A549 (cell line): ENCODE results near the gene FAM89A. TPM values are rescaled to one million over a fixed set of nuclear protein-coding genes. Genes with fewer than 3 reads are reported as not detected.

Experiments
- ATAC-seq, 2 experiments: fragments of 200-7000 bp in 1 of 2; fragments of >200 bp in 1 of 2; cut with Nextera tagmentation in 1 of 2; cut with Tn5 transposase in 1 of 2; 3 replicates each; pipeline versions ENCODE4 v1.8.0 to v1.9.1; 2018 to 2020; ENCODE audit warnings: mild to moderate bottlenecking in 1 of 2, moderate library complexity in 1 of 2
- CTCF ChIA-PET: fragments of 300-600 bp; sonication (Branson Sonifier 250); formaldehyde crosslinking; extraction: SDS; loops from one replicate; lab custom pipeline; 2021; ENCODE audit warnings: antibody characterized with exemption, inconsistent platforms; lab: Yijun Ruan, JAX
- POLR2A ChIA-PET: fragments of 350-600 bp; formaldehyde crosslinking; extraction: SDS; loops from one replicate; lab custom pipeline; 2021; ENCODE audit warnings: antibody characterized with exemption, inconsistent platforms; lab: Yijun Ruan, JAX
- DNase-seq, 2 experiments: peaks; one replicate each; pipeline versions ENCODE4 v3.0.0 to v3.0.0-alpha.2; 2011 to 2016; ENCODE audit warnings: low read depth in 1 of 2, low spot score in 1 of 2
- FAIRE-seq: peaks from 2 replicates; lab custom pipeline; 2011; peaks lifted over from hg19 to GRCh38; lab: Jason Lieb, UNC
- H3K27ac ChIP-seq, 2 experiments: fragments of >200 bp; sonication (Bioruptor Twin); formaldehyde crosslinking; 3 replicates each; pipeline ENCODE4 v1.5.1; 2016 to 2017
- H3K4me1 ChIP-seq: fragments of >200 bp; sonication (Bioruptor Twin); formaldehyde crosslinking; 3 replicates; pipeline ENCODE4 v1.6.1; 2016
- H3K4me2 ChIP-seq: fragments of >200 bp; sonication (Bioruptor Twin); formaldehyde crosslinking; 3 replicates; pipeline ENCODE4 v1.6.1; 2016
- H3K4me3 ChIP-seq: fragments of >200 bp; sonication (Bioruptor Twin); formaldehyde crosslinking; 3 replicates; pipeline ENCODE4 v1.5.1; 2016
- H3K9me3 ChIP-seq: fragments of >200 bp; sonication (Bioruptor Twin); formaldehyde crosslinking; 3 replicates; pipeline ENCODE4 v1.6.1; 2016
- BHLHE40 ChIP-seq: IDR thresholded peaks from 2 replicates; pipeline ENCODE4 v1.6.1; 2012; ENCODE audit warnings: low read depth, low read length, inconsistent platforms
- CBX2 ChIP-seq: fragments of 200-600 bp; sonication (generic); IDR thresholded peaks from 2 replicates; pipeline ENCODE4 v1.6.1; 2016; ENCODE audit warnings: low read depth, mild to moderate bottlenecking, borderline replicate concordance
- CBX8 ChIP-seq: fragments of 200-600 bp; sonication (generic); IDR thresholded peaks from 2 replicates; pipeline ENCODE4 v1.6.1; 2016
- CHD2 ChIP-seq: fragments of 150-350 bp; IDR thresholded peaks from 2 replicates; pipeline ENCODE4 v1.6.1; 2014; ENCODE audit warnings: low read length; ENCODE audit not compliant: partially characterized antibody
- CHD4 ChIP-seq: fragments of 200-600 bp; sonication (generic); IDR thresholded peaks from 2 replicates; pipeline ENCODE4 v1.6.1; 2016; ENCODE audit warnings: antibody characterized with exemption, mild to moderate bottlenecking, borderline replicate concordance
- EP300 ChIP-seq, 2 experiments: fragments of >200 bp; sonication (Bioruptor Twin); formaldehyde crosslinking; IDR thresholded peaks; 2 replicates in 1 of 2; 3 replicates in 1 of 2; pipeline ENCODE4 v1.6.1; 2016 to 2017
- FOSB ChIP-seq: fragments of 250-450 bp; sonication (Bioruptor Pico); IDR thresholded peaks from 2 replicates; pipeline ENCODE4 v1.5.0; 2020; ENCODE audit warnings: mild to moderate bottlenecking, moderate library complexity
- MAFK ChIP-seq: fragments of 450-650 bp; IDR thresholded peaks from 2 replicates; pipeline ENCODE4 v1.6.1; 2014; ENCODE audit not compliant: partially characterized antibody
- MAZ ChIP-seq: fragments of 150-350 bp; IDR thresholded peaks from 2 replicates; pipeline ENCODE4 v1.6.1; 2014; ENCODE audit warnings: antibody characterized with exemption, low read depth, low read length, borderline replicate concordance
- NFE2L2 ChIP-seq: fragments of 150-350 bp; conservative IDR thresholded peaks from 2 replicates; pipeline ENCODE4 v1.6.1; 2014; ENCODE audit warnings: low read length
- PHF8 ChIP-seq: fragments of 200-600 bp; sonication (generic); IDR thresholded peaks from 2 replicates; pipeline ENCODE4 v1.6.1; 2016; ENCODE audit warnings: low read depth, mild to moderate bottlenecking, antibody characterized with exemption, moderate library complexity, borderline replicate concordance
- RNF2 ChIP-seq: fragments of 200-600 bp; sonication (generic); IDR thresholded peaks from 2 replicates; pipeline ENCODE4 v1.6.1; 2016; ENCODE audit warnings: low read depth, mild to moderate bottlenecking, antibody characterized with exemption, moderate library complexity, borderline replicate concordance
- SMC3 ChIP-seq: fragments of >200 bp; sonication (Bioruptor Twin); formaldehyde crosslinking; IDR thresholded peaks from 3 replicates; pipeline ENCODE4 v1.6.1; 2018; ENCODE audit warnings: inconsistent platforms
- SREBF2 ChIP-seq: fragments of 450-650 bp; IDR thresholded peaks from 2 replicates; pipeline ENCODE4 v1.6.1; 2014; ENCODE audit warnings: mild to moderate bottlenecking, moderate library complexity
- ZC3H11A ChIP-seq: fragments of 450-650 bp; IDR thresholded peaks from 2 replicates; pipeline ENCODE4 v1.6.1; 2014; ENCODE audit warnings: antibody characterized with exemption, mild to moderate bottlenecking
- WGBS: methylation state at CpG from one replicate; pipeline ENCODE4 v1.1.6; 2017; ENCODE audit errors: missing lambda C conversion rate; 5-methylcytosine and 5-hydroxymethylcytosine counted together
- polyA plus RNA-seq, 4 experiments: library from polyadenylated mRNA; depleted of rRNA in 3 of 4; stranded (reverse); fragments of >200 nt; fragmentation: RNase III in 1 of 4; extraction: RNeasy Plus Mini Kit Qiagen cat#74134 plus additional on column Dnase treatment in 1 of 4; gene quantifications; 2 replicates in 3 of 4; 3 replicates in 1 of 4; pipeline ENCODE4 v1.2.3, GENCODE V29; 2011 to 2017
- TF ChIP-seq, protein P1 (sequence below): fragments of 450-650 bp; IDR thresholded peaks from 2 replicates; pipeline ENCODE4 v1.6.1; 2014; ENCODE audit warnings: antibody characterized with exemption
- TF ChIP-seq, protein P2 (sequence below): fragments of 200-600 bp; sonication (generic); IDR thresholded peaks from 2 replicates; pipeline ENCODE4 v1.6.1; 2016; ENCODE audit warnings: antibody characterized with exemption, mild to moderate bottlenecking, moderate library complexity
- TF ChIP-seq, protein P3 (sequence below): fragments of >200 bp; sonication (Bioruptor Twin); formaldehyde crosslinking; IDR thresholded peaks from 3 replicates; pipeline ENCODE4 v1.6.1; 2016
- TF ChIP-seq, protein P4 (sequence below): fragments of >200 bp; sonication (Bioruptor Twin); formaldehyde crosslinking; IDR thresholded peaks from 2 replicates; pipeline ENCODE4 v1.6.1; 2016
- TF ChIP-seq, protein P5 (sequence below): fragments of 250-450 bp; sonication (Bioruptor Pico); IDR thresholded peaks from 2 replicates; pipeline ENCODE4 v1.5.0; 2020; ENCODE audit warnings: low read depth, mild to moderate bottlenecking, moderate library complexity

FAM89A gene
- polyA plus RNA-seq, 2 of the 4 experiments (the other 2 are of a cell fraction): 13.3 to 25.3 TPM

DNA sequence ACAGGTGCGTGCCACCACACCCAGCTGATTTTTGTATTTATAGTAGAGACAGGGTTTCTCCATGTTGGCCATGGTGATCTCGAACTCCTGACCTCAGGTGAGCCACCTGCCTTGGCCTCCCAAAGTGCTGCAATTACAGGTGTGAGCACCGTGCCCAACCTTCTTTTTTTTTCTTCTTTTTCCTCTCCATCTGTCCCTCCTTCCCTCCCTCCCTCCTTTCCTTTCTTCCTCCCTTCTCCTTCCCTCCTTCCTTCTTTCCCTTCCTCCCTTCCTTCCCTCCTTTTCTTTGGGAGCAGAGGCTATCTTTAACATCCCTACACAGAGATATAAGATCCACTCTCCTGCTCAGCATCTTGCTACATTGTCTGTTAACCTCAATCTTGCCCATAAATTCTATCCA, 24.4 kb upstream of the FAM89A start:
- ATAC-seq: no peak

DNA sequence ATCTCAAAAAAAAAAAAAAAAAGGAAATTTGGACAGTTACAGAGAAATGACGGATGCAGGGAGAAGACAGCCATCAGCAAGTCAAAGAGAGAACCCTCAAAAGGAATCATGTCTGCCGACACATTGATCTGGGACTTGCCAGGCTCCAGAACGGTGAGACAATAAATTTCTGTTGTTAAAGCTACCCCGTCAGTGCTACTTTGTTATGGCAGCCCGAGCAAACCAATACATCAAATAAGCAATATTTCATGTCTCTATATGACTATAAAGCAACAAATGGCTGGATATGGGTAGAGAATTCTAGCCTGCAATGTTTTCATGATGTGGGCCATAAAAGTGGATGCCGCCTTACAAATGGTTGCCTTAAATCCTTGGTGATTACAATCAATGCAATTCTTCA, 23.3 kb upstream of the FAM89A start:
- H3K27ac ChIP-seq: no peak overlapping the region
- H3K4me2 ChIP-seq: no peak overlapping the region
- no peak for FAIRE-seq
- no peak for DNase-seq
- WGBS: 94% methylated on average over 6 of the region's 6 CpGs
- ChIA-PET CTCF (interaction anchor here (1.2 kb wide), 1 partner anchor 18 kb away, joined by 4 read pairs; no protein-coding TSS in a partner anchor), POLR2A (no interaction called here)
- H3K9me3 ChIP-seq: no peaks in the 10 kb centered on the region
- peaks cover 23% of the 10 kb centered on the region for H3K4me1 ChIP-seq
- TF ChIP-seq MAZ (no peak), SMC3 (no peak), EP300 (IDR thresholded peaks at IDR 0.05) (no peak), PHF8 (no peak)
- TF ChIP-seq, protein P1, sequence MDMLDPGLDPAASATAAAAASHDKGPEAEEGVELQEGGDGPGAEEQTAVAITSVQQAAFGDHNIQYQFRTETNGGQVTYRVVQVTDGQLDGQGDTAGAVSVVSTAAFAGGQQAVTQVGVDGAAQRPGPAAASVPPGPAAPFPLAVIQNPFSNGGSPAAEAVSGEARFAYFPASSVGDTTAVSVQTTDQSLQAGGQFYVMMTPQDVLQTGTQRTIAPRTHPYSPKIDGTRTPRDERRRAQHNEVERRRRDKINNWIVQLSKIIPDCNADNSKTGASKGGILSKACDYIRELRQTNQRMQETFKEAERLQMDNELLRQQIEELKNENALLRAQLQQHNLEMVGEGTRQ: no peak
- TF ChIP-seq, protein P2, sequence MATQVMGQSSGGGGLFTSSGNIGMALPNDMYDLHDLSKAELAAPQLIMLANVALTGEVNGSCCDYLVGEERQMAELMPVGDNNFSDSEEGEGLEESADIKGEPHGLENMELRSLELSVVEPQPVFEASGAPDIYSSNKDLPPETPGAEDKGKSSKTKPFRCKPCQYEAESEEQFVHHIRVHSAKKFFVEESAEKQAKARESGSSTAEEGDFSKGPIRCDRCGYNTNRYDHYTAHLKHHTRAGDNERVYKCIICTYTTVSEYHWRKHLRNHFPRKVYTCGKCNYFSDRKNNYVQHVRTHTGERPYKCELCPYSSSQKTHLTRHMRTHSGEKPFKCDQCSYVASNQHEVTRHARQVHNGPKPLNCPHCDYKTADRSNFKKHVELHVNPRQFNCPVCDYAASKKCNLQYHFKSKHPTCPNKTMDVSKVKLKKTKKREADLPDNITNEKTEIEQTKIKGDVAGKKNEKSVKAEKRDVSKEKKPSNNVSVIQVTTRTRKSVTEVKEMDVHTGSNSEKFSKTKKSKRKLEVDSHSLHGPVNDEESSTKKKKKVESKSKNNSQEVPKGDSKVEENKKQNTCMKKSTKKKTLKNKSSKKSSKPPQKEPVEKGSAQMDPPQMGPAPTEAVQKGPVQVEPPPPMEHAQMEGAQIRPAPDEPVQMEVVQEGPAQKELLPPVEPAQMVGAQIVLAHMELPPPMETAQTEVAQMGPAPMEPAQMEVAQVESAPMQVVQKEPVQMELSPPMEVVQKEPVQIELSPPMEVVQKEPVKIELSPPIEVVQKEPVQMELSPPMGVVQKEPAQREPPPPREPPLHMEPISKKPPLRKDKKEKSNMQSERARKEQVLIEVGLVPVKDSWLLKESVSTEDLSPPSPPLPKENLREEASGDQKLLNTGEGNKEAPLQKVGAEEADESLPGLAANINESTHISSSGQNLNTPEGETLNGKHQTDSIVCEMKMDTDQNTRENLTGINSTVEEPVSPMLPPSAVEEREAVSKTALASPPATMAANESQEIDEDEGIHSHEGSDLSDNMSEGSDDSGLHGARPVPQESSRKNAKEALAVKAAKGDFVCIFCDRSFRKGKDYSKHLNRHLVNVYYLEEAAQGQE: no peak
- TF ChIP-seq, protein P3, sequence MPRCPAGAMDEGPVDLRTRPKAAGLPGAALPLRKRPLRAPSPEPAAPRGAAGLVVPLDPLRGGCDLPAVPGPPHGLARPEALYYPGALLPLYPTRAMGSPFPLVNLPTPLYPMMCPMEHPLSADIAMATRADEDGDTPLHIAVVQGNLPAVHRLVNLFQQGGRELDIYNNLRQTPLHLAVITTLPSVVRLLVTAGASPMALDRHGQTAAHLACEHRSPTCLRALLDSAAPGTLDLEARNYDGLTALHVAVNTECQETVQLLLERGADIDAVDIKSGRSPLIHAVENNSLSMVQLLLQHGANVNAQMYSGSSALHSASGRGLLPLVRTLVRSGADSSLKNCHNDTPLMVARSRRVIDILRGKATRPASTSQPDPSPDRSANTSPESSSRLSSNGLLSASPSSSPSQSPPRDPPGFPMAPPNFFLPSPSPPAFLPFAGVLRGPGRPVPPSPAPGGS: no peak
- no peak overlapping the region for H3K4me3 ChIP-seq
- no peak for ATAC-seq

More for the DNA sequence above, 24.4 kb upstream of the FAM89A start:
- no peak overlapping the region for H3K27ac ChIP-seq
- WGBS: 59% methylated on average over 3 of the region's 3 CpGs
- DNase-seq (no peak), FAIRE-seq (no peak)
- TF ChIP-seq BHLHE40 (no peak), CBX8 (no peak), MAFK (no peak), SREBF2 (no peak), RNF2 (no peak), CHD4 (no peak), CHD2 (no peak), FOSB (no peak), ZC3H11A (no peak), CBX2 (no peak), SMC3 (no peak), NFE2L2 (no peak)
- TF ChIP-seq, protein P2: no peak
- TF ChIP-seq, protein P4, sequence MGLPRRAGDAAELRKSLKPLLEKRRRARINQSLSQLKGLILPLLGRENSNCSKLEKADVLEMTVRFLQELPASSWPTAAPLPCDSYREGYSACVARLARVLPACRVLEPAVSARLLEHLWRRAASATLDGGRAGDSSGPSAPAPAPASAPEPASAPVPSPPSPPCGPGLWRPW: no peak
- TF ChIP-seq, protein P5, sequence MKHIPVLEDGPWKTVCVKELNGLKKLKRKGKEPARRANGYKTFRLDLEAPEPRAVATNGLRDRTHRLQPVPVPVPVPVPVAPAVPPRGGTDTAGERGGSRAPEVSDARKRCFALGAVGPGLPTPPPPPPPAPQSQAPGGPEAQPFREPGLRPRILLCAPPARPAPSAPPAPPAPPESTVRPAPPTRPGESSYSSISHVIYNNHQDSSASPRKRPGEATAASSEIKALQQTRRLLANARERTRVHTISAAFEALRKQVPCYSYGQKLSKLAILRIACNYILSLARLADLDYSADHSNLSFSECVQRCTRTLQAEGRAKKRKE (CRISPR knock-in tag): no peak
- TF ChIP-seq, protein P3: no peak
- no peak overlapping the region for H3K4me2 ChIP-seq
- ChIA-PET CTCF (interaction anchor here (1.2 kb wide), 1 partner anchor 19 kb away, joined by 4 read pairs; no protein-coding TSS in a partner anchor), POLR2A (no interaction called here)
- no peak overlapping the region for H3K4me3 ChIP-seq
- H3K4me1 ChIP-seq: peaks cover 12% of the 10 kb centered on the region
- no peaks in the 10 kb centered on the region for H3K9me3 ChIP-seq
